GM18951 (cell line): ENCODE measurements around the gene FAM107B.

ENCODE experiments used
- POLR2A ChIP-seq: IDR thresholded peaks from 4 replicates; pipeline ENCODE4 v1.6.1; 2011; ENCODE audit warnings: mild to moderate bottlenecking; ENCODE audit not compliant: insufficient read length, insufficient read depth; ENCODE audit errors: extremely low read depth
- in situ Hi-C: fragments of 300-500 bp; cut with MboI; formaldehyde crosslinking; loops from one replicate; pipeline ENCODE4 v1.12.0; 2022; ENCODE audit warnings: low sequenced_read_pairs, mixed read lengths, inconsistent platforms; ENCODE audit not compliant: unreplicated experiment

FAM107B gene

GRCh38 chr10:14801723-14802122 lies 27.0 kb upstream of the FAM107B start:
- TF ChIP-seq POLR2A = no peak
- in situ Hi-C loops = loop anchor here (25.0 kb wide), 1 partner anchor 289 kb away; no protein-coding TSS in a partner anchor

GRCh38 chr10:14800397-14800796 lies 25.7 kb upstream of the FAM107B start:
- TF ChIP-seq POLR2A = no peak
- in situ Hi-C loops = loop anchor here (25.0 kb wide), 1 partner anchor 288 kb away; no protein-coding TSS in a partner anchor

DNA sequence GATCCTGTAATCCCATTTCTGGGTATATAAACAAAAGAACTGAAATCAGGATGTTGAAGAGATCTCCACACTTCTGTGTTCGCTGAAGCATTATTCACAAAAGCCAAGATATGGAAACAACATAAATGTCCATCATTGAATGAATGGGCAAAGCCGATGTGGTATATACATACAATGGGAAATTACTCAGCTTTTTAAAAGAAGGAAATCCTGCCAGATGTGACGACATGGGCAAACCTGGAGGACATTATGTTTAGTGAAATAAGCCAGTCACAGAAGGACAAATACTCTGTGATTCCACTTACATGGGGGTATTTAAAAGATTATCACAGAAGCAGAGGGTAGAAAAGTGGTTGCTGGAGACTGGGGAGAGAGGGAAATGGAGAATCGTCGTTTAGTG lies 23.9 kb upstream of the FAM107B start:
- no peak for TF ChIP-seq POLR2A
- in situ Hi-C loops = no loop called here

DNA sequence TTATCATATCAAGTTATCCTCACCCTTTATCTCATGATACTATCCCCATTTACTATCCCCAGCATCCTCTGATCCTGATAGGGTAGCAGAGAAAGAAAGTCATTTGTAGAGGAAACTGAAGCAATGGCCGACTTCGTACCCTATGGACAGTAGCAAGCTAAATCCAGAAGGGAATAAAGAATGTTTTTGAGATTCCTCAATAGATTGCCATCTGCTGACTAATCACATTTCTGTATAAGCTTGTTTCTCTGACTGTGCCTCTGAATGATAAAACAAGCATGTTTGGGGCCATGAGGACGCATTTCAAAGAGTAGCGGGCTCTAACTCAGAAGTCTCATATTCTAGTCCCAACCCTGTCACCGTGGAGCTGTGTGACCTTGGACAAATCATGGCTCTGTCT lies 13.2 kb upstream of the FAM107B start:
- no peak for TF ChIP-seq POLR2A
- in situ Hi-C loops = no loop called here

DNA sequence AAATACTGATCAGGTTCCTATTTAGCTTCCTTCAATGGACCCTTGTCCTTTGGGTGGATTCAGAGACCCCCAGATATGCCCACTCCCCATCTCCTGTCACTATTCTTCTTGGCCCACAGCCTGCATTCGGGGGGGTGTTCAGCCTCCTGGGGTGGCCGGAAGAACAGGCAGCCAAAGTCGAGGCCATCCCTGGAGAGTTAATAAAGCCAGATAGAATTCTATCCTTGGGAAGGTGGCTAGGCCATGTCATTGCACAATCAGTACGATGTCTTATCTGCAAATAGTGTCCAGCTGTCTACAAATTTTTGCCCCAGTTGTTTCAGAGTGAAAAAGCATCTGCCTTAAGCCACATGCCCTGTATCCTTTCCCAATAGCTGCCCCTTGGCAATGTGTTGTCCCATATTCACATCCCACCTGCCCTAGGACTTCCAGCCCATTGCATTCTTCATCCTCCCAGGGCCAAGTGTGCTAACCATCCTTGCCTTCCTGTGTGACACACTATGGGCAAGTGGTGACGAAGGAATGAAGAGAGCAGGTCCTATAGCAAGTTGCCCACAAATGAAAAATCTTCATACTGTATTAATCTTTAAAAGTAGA lies 9.9 kb upstream of the FAM107B start:
- in situ Hi-C loops = no loop called here
- TF ChIP-seq POLR2A = no peak

DNA sequence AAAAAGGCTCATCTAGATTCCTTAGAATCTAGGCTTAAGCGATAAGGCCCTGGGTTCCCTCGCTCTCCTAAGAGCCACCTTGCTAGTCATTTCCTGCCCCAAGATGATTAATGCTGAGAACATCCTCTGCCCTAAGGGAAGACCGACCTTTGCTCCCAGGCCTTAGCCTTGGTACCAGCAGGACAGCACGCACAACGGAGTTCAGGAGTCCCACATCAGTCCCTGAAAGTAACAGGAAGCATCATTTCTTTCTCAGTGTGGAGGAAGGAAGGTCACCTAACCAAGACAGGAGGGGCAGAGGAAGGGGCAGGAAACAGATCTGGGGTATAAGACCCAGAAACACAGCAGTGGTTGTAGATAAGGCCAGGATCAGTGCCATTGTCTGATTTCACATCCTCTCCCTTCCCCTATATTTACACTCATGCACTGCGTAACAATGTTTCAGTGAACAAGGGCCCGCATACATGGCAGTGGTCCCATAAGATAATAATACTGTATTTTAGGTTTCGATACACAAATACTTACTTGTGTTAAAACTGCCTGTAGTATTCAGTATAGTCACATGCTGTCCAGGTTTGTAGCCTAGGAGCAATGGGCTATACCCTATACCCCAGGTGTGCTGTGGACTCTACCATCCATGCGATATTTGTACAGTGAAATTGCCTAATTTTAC lies 8.1 kb upstream of the FAM107B start:
- TF ChIP-seq POLR2A = no peak
- in situ Hi-C loops = no loop called here

- no peak for TF ChIP-seq POLR2A
- in situ Hi-C loops = no loop called here
Observed at GRCh38 chr10:14781763-14782162, 7.1 kb upstream of the FAM107B start.

- TF ChIP-seq POLR2A = no peak
- in situ Hi-C loops = no loop called here
Observed at GRCh38 chr10:14779001-14779651, 4.4 kb upstream of the FAM107B start.

DNA sequence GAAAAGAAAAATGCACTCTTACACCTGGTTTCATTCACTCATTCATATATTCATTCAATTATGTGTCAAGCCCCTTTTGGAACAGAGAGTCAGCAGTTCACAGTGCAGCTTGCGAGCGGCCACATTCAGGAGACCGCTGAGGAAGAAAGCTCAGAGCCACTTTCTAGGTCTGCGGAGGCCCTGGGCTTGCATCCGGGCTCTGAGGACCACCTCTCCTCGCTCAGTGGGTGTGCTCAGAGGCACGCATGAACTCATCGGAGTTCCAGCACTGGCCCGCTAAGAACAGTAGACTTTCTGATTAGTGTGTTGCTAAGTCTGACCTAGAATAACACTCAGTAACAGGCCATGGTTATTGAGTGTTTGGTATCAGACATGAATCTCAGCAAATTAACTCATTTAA lies 1.8 kb upstream of the FAM107B start:
- TF ChIP-seq POLR2A = no peak
- in situ Hi-C loops = no loop called here

GRCh38 chr10:14775656-14776055 lies 959 bp upstream of the FAM107B start:
- in situ Hi-C loops = no loop called here
- no peak for TF ChIP-seq POLR2A

- in situ Hi-C loops = no loop called here
- TF ChIP-seq POLR2A = no peak
Observed at GRCh38 chr10:14774214-14774580, 500 bp downstream of the FAM107B start.

DNA sequence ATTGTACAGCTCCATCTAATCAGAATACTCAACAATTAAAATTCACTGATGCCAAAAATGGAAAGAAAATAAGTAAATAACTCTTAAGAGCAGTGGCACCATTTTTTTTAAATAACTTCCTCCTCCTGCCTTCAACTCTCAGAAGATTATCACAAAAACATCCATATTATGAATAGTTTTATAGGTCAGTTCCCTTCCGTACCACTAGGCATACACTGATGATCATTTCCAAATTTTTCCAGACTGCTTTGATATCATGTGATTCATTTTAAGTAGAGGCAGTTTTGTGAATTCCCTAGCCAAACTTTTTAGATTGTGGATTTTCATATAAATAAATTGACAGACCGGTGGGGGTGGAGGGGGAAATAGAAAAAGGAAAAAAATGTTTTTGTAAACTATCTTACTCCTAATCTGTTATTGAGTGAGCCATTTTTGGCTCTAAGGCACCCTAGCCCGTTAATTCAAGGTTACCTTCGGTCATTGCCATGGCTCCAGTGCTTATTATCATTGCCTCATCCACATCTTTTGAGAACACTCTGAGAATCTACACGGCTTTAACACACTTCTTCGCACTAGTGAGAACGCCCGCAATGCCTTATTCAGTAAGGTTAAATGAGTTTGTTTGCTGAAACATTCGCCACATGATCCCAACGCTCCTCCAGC lies 1.0 kb downstream of the FAM107B start:
- TF ChIP-seq POLR2A = no peak
- in situ Hi-C loops = no loop called here

DNA sequence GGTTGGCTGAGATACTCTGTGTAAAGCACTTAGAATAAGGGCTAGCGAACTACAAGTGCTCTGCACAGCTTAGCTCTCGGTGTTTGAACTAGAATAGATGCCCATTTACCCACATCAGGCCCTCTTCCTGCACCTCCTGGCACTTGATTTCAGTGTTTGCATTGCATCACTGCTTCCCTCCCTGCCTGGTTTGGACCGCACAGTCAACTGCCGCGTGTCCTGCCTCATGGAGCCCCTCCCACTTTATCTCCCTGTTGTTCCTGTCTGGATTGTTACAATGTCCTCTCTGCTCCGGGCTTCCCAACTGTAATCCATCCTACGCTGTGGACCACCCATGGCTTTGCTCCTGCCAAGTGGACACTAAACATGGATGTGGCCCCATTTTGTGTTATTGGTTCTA lies 2.3 kb downstream of the FAM107B start:
- no peak for TF ChIP-seq POLR2A
- in situ Hi-C loops = no loop called here

GRCh38 chr10:14770927-14771326 lies 3.8 kb downstream of the FAM107B start:
- TF ChIP-seq POLR2A = no peak
- in situ Hi-C loops = no loop called here

DNA sequence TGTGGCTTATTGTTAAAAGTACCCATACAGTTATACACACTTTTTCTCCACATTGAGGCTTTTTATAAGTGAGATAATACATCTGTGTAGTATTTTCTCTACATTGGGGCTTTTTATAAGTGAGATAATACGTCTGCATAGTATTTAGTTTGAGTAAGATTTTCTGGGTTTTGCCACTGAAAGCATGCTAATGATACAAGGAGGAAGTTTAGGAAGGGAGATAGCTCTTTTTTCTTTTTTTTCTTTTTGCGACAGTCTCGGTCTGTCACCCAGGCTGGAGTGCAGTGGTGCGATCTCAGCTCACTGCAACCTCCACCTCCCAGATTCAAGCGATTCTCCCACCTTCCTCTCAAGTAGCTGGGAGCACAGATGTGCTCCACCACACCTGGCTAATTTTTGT lies 13.3 kb downstream of the FAM107B start:
- in situ Hi-C loops = no loop called here

More for the DNA sequence above, 13.3 kb downstream of the FAM107B start:
- TF ChIP-seq POLR2A = no peak
